B cell (primary cell): ENCODE measurements around the gene ASTN1. TPM values are rescaled to one million over a fixed set of nuclear protein-coding genes. Genes with fewer than 3 reads are reported as not detected.

ENCODE experiments used
- ATAC-seq: fragments of 200-7000 bp; cut with Tn5 transposase; one replicate; pipeline ENCODE4 v1.10.0; 2021; ENCODE audit warnings: low read depth, mild to moderate bottlenecking, moderate number of reproducible peaks, moderate library complexity
- CTCF ChIA-PET: fragments of 350-600 bp; sonication (Branson Sonifier 250); formaldehyde crosslinking; loops from one replicate; lab custom pipeline; 2021; ENCODE audit warnings: antibody characterized with exemption, inconsistent platforms; lab: Charles Lee
- POLR2A ChIA-PET: fragments of 350-600 bp; sonication (Branson Sonifier 250); formaldehyde crosslinking; loops from one replicate; lab custom pipeline; 2021; ENCODE audit warnings: antibody characterized with exemption; lab: Charles Lee
- DNase-seq: peaks from one replicate; pipeline ENCODE4 v3.0.0; 2013
- H2AFZ ChIP-seq: 2 replicates; pipeline ENCODE4 v1.6.1; 2012; ENCODE audit warnings: mild to moderate bottlenecking, low read depth, low read length; ENCODE audit not compliant: insufficient read depth, poor library complexity, severe bottlenecking
- H3K27ac ChIP-seq, 2 donors: 1 replicate in 1 of 2; 2 replicates in 1 of 2; pipeline ENCODE4 v1.5.1; 2012 to 2013; ENCODE audit warnings: low read length in 2 of 2, mild to moderate bottlenecking in 2 of 2, moderate library complexity in 1 of 2
- H3K27me3 ChIP-seq, 4 experiments: fragments of 200-600 bp in 1 of 4; sonication (generic) in 1 of 4; replicated peaks in 1 of 4; 1 replicate in 2 of 4; 2 replicates in 2 of 4; pipeline versions ENCODE4 v1.6.1 to v1.7.0; 2013 to 2016; ENCODE audit warnings: low read length in 3 of 4, mild to moderate bottlenecking in 2 of 4, mixed read lengths in 1 of 4, moderate library complexity in 1 of 4; ENCODE audit not compliant: insufficient read depth in 4 of 4, control insufficient read depth in 3 of 4; ENCODE audit errors: control extremely low read depth in 1 of 4
- H3K36me3 ChIP-seq, 2 experiments: replicated peaks in 1 of 2; 1 replicate in 1 of 2; 2 replicates in 1 of 2; pipeline versions ENCODE4 v1.6.1 to v1.7.1; 2013; ENCODE audit warnings: low read length in 1 of 2; ENCODE audit not compliant: insufficient read depth in 2 of 2, control insufficient read depth in 1 of 2; ENCODE audit errors: control extremely low read depth in 1 of 2, extremely low read depth in 1 of 2
- H3K4me1 ChIP-seq, 2 donors: fragments of 200-600 bp in 1 of 2; sonication (generic) in 1 of 2; 1 replicate in 1 of 2; 2 replicates in 1 of 2; pipeline versions ENCODE4 v1.5.1 to v1.6.1; 2013 to 2017; ENCODE audit warnings: low read length in 2 of 2; ENCODE audit not compliant: control insufficient read depth in 2 of 2, insufficient read depth in 2 of 2
- H3K4me2 ChIP-seq: replicated peaks from 2 replicates; pipeline ENCODE3; 2012; ENCODE audit warnings: mild to moderate bottlenecking, low read depth, low read length; ENCODE audit not compliant: poor library complexity, severe bottlenecking
- H3K4me3 ChIP-seq, 5 experiments: fragments of 200-600 bp in 1 of 5; sonication (generic) in 1 of 5; 1 replicate in 3 of 5; 2 replicates in 2 of 5; pipeline versions ENCODE4 v1.5.1 to v1.7.0; 2011 to 2016; ENCODE audit warnings: low read length in 4 of 5, mild to moderate bottlenecking in 4 of 5, low read depth in 2 of 5, control low read depth in 1 of 5, moderate library complexity in 1 of 5; ENCODE audit not compliant: insufficient read depth in 1 of 5; ENCODE audit errors: control extremely low read depth in 1 of 5, extremely low read depth in 1 of 5
- H3K79me2 ChIP-seq: fragments of 200-600 bp; sonication (generic); one replicate; pipeline ENCODE4 v1.6.0; 2016; ENCODE audit warnings: low read length; ENCODE audit not compliant: control insufficient read depth, insufficient read depth
- H3K9ac ChIP-seq: fragments of 200-600 bp; sonication (generic); 2 replicates; pipeline ENCODE4 v1.6.1; 2017; ENCODE audit warnings: mild to moderate bottlenecking, low read length, moderate library complexity
- H3K9me3 ChIP-seq, 3 donors: one replicate each; pipeline versions ENCODE4 v1.6.1 to v1.7.1; 2013; ENCODE audit warnings: low read length in 2 of 3; ENCODE audit not compliant: control insufficient read depth in 2 of 3, insufficient read depth in 1 of 3; ENCODE audit errors: control extremely low read depth in 1 of 3
- H4K20me1 ChIP-seq: 2 replicates; pipeline ENCODE4 v1.6.0; 2012; ENCODE audit warnings: mild to moderate bottlenecking, low read length; ENCODE audit not compliant: insufficient read depth, control insufficient read depth, poor library complexity, severe bottlenecking
- H3K27ac Mint-ChIP-seq: one replicate; pipeline ENCODE4 v1.8.0; 2021; ENCODE audit warnings: mixed read lengths
- H3K27me3 Mint-ChIP-seq: one replicate; pipeline ENCODE4 v1.8.0; 2021; ENCODE audit warnings: mixed read lengths
- H3K4me1 Mint-ChIP-seq: one replicate; pipeline ENCODE4 v1.8.0; 2021; ENCODE audit warnings: mixed read lengths
- H3K4me3 Mint-ChIP-seq: one replicate; pipeline ENCODE4 v1.8.0; 2021; ENCODE audit warnings: mixed read lengths
- H3K9me3 Mint-ChIP-seq: one replicate; pipeline ENCODE4 v1.8.0; 2022; ENCODE audit warnings: mixed read lengths; ENCODE audit not compliant: insufficient read depth
- EZH2 ChIP-seq: IDR thresholded peaks from 2 replicates; pipeline ENCODE4 v1.6.1; 2012; ENCODE audit warnings: borderline replicate concordance, low read depth, mild to moderate bottlenecking, moderate library complexity, low read length; ENCODE audit not compliant: insufficient read depth, poor library complexity, severe bottlenecking
- WGBS: methylation state at CpG from one replicate; pipeline ENCODE4 v1.1.5; 2013; ENCODE audit warnings: missing lambda C conversion rate; ENCODE audit not compliant: insufficient coverage; 5-methylcytosine and 5-hydroxymethylcytosine counted together
- intact Hi-C: fragments of 100-400 bp; cut with micrococcal nuclease; formaldehyde crosslinking; loops from one replicate; pipeline ENCODE4 v1.10.0; 2022
- polyA plus RNA-seq: library from polyadenylated mRNA; depleted of rRNA; stranded (reverse); fragments of >200 nt; gene quantifications from 2 replicates; pipeline ENCODE4 v1.2.3, GENCODE V29; 2012
- total RNA-seq, 2 donors: library from RNA; stranded (reverse); fragments of 120-200 nt in 1 of 2; gene quantifications; 1 replicate in 1 of 2; 2 replicates in 1 of 2; pipeline versions ENCODE4 v1.2.3 to v1.2.4, GENCODE V29; 2013 to 2022
- TF ChIP-seq, protein P1 (sequence below): fragments of 200-600 bp; IDR thresholded peaks from one replicate; pipeline ENCODE4 v1.8.0; 2022; ENCODE audit warnings: antibody characterized with exemption, mild to moderate bottlenecking

Gene ASTN1
- total and polyA plus RNA-seq, 2 donors (not counting 1 experiment from before 2014, with no cell fraction given) = not detected

DNA sequence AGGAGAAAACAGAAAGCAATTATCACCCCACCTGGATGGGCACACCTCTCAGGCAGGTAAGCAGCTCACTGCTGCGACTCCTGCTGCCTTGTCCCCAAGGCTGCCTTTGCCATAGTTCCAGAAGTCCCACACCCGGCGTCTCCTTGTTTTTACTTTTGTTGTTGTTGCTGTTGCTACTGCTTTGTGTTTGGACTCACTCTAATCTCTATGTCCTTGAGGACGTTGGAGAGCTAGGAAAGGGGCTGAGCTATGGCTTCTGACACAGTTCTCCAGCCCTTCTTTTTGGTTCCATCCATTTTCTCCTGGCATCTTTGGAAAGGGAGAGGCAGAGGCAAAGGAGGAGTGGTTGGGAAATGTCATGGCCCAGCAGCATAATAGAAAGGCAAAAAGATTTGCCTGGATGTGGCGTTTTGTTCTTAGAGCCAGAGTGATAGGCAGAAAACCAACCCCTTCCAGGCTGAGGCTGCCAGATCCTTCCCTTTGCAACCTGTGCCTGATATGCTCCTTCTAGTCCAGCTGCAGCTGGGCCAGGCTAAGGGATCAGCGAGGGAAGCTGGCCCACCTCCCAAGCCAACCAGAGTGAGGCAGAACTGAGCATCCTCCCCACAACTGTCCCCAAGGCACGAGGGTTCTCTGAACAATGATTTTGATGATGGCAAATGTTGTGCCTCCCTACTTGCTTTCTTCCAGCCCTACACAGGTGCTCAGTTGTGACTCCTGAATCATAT is 270.7 kb downstream of the ASTN1 start:
- DNase-seq (no peak), ATAC-seq (no peak)
- Histone ChIP-seq H3K4me3 (no peak overlapping the region), H2AFZ (no peak overlapping the region), H3K4me1 (no peaks in the 10 kb centered on the region), H3K27ac (no peak overlapping the region), H3K9me3 (no peaks in the 10 kb centered on the region), H3K27me3 (peaks cover 0 to 9% (median 0%) of the 10 kb centered on the region in 4 experiments), H3K9ac (no peak overlapping the region), H3K4me2 (no peak overlapping the region), H4K20me1 (no peaks in the 10 kb centered on the region), H3K36me3 (no peaks in the 10 kb centered on the region), H3K79me2 (no peaks in the 10 kb centered on the region)
- Mint-ChIP-seq H3K4me3 (no peak overlapping the region), H3K27ac (no peak overlapping the region), H3K4me1 (peaks cover 4% of the 10 kb centered on the region), H3K27me3 (peaks cover 18% of the 10 kb centered on the region), H3K9me3 (no peaks in the 10 kb centered on the region)
- ChIA-PET CTCF (interaction anchor here (1.1 to 1.2 kb wide), 2 partner anchors 11 to 18 kb away, joined by 3 to 4 read pairs; no protein-coding TSS in a partner anchor), POLR2A (no interaction called here)
- 44% methylated on average over 2 of the region's 7 CpGs for WGBS
- intact Hi-C loops = no loop called here
- no peak for TF ChIP-seq EZH2
- TF ChIP-seq, protein P1, sequence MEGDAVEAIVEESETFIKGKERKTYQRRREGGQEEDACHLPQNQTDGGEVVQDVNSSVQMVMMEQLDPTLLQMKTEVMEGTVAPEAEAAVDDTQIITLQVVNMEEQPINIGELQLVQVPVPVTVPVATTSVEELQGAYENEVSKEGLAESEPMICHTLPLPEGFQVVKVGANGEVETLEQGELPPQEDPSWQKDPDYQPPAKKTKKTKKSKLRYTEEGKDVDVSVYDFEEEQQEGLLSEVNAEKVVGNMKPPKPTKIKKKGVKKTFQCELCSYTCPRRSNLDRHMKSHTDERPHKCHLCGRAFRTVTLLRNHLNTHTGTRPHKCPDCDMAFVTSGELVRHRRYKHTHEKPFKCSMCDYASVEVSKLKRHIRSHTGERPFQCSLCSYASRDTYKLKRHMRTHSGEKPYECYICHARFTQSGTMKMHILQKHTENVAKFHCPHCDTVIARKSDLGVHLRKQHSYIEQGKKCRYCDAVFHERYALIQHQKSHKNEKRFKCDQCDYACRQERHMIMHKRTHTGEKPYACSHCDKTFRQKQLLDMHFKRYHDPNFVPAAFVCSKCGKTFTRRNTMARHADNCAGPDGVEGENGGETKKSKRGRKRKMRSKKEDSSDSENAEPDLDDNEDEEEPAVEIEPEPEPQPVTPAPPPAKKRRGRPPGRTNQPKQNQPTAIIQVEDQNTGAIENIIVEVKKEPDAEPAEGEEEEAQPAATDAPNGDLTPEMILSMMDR = no peak

DNA sequence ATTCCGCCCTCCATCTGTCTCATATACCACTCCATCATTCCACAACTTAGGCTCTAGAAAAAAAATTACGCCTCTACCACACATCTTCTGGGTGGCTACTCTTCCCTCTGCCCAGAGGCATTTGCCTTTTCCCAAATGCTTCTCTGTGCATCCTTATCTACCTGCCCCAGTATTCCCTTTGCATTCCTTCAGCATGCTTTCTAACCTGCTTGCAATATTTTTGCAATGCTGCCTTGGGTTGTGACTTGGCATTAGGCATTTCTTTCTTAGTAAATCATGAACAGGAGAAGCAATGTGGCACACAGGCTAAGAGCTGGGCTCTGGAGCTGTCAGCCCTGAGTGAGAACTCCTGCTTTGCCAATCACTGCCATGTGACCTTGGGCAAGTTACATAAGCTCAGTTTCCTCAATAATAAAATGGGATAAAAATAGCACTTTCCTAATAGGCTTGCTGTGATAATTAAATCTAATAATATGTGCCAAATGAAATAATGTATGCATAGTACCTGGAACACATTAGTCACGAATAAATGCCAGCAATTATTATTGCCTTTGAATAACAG is 276.0 kb downstream of the ASTN1 start:
- intact Hi-C loops = no loop called here
- POLR2A ChIA-PET = no interaction called here
- H3K27me3 ChIP-seq = no peaks in the 10 kb centered on the region

More for the DNA sequence above, 276.0 kb downstream of the ASTN1 start:
- no peaks in the 10 kb centered on the region for H3K9me3 ChIP-seq
- DNase-seq (no peak), ATAC-seq (no peak)
- H3K27ac ChIP-seq = no peak overlapping the region
- CTCF ChIA-PET = interaction anchor here (0.6 kb wide), 1 partner anchor 10 kb away, joined by 3 read pairs; no protein-coding TSS in a partner anchor
- H4K20me1 ChIP-seq = no peaks in the 10 kb centered on the region
- no peak overlapping the region for H3K4me2 ChIP-seq
- no peaks in the 10 kb centered on the region for H3K4me1 ChIP-seq
- no peaks in the 10 kb centered on the region for H3K4me1 Mint-ChIP-seq
- no peak overlapping the region for H3K4me3 ChIP-seq
- H3K27me3 Mint-ChIP-seq = peaks cover 13% of the 10 kb centered on the region
- 83% methylated on average over 2 of the region's 3 CpGs for WGBS
- H3K9me3 Mint-ChIP-seq = no peaks in the 10 kb centered on the region
- no peaks in the 10 kb centered on the region for H3K36me3 ChIP-seq
- H3K4me3 Mint-ChIP-seq = no peak overlapping the region
- no peaks in the 10 kb centered on the region for H3K79me2 ChIP-seq
- H3K27ac Mint-ChIP-seq = no peak overlapping the region
- no peak overlapping the region for H2AFZ ChIP-seq
- no peak for TF ChIP-seq EZH2
- TF ChIP-seq, protein P1 = no peak
- no peak overlapping the region for H3K9ac ChIP-seq
